ENCODE results near the gene CCL4.
"Not testable (repeated sequence)": the region's sequence is repeated elsewhere in the genome, so short reads cannot be mapped to it uniquely, and the experiment has no call there.

The CCL4 gene

DNA sequence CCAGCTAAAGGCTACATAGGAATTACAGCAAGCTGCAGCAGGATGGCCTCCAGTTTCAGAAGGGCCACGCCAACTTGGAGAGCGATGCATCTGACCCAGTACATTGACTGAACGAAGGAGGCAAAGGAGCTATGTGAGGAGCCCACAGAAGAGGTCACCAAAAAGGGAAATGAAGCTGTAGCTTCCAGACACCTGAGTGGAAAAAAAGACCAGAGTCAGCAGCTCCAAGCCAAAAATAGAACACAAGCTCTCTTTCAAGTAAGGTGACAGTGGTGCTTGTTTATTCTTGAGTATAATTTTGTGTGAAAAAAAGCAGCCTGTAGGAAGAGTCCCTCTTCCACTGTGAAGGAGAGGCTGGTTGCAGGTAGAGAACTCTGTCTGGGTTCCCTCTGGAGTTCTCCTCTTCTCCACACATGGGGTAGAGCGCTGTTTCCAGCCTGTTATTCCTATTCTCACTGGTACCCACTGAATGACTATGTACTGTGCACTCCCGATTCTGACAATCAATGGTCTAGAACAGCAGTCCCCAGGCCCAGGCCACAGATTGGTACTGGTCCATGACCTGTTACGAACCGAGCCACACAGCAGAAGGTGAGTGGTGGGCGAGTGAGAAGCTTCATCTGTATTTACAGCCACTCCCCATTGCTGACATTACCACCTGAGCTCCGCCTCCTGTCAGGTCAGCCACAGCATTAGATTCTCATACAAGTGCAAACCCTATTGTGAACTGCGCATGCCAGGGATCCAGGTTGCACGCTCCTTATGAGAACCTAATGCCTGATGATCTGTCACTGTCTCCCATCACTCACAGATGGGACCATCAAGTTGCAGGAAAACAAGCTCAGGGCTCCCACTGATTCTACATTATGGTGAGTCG, 15.1 kb downstream of the CCL4 start:
- DNase-seq: no peak

DNA sequence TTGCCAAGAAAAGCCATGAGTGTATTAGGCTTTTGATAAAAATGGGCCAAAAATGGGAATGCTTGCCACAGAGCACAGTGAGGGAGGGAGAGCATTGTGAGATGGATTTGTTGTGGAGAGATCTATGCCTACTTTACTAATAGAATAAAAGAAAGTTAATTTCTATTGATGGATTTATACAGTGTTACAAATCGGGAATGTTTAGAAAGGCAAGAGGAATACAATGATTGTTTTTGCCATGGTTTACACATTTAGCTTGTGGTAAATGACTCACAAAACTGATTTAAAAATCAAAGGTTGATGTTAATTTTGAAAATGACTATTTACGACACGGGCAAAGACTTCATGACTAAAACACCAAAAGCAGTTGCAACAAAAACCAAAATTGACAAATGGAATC, 16.6 kb downstream of the CCL4 start:
- no peak for DNase-seq

DNA sequence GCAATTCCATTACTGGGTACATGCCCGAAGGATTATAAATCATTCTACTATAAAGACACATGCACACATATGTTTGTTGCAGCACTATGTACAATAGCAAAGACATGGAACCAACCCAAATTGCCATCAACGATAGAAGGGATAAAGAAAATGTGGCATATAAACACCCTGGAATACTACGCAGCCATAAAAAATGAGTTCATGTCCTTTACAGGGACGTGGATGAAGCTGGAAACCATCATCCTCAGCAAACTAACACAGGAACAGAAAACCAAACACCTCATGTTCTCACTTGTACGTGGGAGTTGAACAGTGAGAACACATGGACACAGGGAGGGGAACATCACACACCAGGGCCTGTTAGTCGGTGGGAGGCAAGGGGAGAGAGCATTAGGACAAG, 17.5 kb downstream of the CCL4 start:
- DNase-seq: not testable (repeated sequence)

DNA sequence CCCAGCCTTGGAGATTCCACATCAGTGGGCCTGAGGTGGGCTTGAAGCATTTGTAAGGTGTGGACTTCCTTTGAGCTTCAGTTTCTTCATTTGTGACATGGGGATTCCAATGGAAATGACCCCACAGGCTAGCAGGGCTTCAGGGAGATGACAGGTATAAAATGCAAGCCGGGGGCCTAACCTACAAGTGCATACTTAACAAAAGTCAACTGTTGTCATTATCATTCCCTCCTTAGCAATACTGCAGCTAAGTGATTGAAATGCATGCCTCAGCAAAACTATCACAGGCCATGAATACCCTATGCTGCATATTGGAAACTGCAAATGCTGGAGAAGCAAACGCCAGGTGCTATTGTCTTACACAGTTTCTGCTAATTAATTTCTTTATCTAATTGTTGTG, 19.8 kb downstream of the CCL4 start:
- no peak for DNase-seq

DNA sequence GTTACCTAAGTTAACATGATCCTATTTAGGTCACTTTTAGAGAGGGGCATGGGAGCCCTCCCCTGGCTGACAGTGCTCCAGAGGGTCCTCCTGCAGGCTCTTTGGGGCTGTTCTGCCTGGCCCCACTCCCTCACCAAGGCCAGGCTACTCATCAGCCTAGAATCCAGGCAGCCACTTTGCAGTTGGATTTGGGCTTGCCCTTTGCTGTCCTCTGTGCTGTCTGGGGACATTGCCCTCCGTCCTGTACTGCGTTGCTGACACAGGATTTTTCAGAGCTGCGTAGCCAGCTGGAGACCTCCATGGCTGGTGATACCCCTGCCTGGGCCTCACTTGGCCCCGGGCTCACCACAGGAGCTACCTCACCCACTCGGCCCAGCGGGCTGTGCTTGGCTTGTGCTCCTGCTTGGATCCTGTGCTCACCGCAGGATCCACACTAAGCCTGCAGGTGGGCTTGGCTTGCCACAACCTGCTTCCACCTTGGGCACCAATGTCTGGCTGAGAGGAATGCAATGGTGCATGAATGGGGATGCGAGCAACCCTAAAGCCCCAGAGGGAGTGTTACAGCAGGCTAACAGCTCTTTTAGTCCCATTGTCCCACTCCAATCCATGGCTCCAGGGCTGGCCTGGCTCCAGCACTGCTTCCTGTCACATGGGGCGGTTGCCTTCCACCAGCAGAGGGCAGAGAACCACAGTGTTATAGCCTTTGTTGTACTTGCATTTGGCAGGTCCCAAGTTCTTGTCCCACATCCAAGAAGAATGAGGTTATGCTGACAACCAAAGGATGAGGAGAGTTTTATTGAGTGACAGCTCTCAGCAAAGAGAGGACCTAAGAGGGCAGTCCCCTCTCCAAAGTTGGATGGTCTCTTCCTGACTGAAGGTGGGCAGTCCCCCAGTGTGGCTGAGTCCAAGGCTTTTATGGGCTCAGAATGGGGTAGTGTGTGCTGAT, 21.5 kb downstream of the CCL4 start:
- DNase-seq: no peak

DNA sequence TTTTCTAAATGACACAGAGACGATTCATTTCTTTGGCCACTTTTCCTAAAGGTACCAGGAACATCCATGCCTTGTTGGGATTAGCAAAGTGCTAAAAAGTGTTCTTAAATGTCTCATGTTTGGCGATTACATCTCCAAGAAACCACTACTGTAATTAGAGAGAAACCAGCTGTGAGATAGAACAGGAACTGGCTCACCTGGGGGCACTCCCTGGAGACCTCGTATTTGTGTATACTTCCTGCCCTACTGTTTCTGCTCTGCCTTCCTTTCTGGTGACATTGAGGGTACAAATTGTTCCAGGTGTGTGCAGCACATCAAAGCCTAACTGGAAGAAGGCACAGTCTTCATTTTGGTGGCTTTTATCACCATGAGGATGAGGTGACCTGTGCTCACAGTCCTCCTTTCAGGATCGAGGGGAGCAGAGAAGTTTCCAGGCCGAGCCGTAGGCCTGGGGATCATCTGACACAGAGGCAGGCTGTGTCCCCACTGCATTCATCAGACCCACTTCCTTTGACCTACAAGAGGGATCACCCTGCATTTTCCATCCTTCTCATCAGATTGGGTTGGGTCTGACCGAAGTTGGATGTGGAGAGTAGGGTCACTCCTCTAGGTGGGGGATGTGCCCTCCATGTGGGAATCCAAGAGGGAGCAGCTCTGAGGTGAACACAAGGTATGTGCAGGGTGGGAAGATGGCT, 23.7 kb downstream of the CCL4 start:
- DNase-seq: no peak

DNA sequence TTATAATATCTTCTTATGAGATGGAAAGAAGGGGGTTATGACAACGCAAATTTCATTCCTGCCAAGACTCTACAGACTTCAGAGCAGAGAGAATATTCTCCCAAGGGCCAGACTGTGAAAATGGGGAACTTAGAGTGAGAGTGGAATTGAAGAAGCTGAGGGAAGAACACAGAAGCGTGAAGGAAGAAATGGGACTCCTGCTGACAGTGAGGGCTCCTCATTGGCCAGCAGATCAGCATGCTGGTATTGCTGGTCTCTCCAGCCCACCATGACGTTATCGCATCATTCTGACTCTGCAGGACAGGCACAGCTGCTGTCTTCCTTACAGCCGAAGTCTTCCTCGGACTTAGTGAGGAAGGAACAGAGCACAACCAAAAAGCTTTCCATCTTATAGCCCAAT, 24.3 kb downstream of the CCL4 start:
- no peak for DNase-seq

DNA sequence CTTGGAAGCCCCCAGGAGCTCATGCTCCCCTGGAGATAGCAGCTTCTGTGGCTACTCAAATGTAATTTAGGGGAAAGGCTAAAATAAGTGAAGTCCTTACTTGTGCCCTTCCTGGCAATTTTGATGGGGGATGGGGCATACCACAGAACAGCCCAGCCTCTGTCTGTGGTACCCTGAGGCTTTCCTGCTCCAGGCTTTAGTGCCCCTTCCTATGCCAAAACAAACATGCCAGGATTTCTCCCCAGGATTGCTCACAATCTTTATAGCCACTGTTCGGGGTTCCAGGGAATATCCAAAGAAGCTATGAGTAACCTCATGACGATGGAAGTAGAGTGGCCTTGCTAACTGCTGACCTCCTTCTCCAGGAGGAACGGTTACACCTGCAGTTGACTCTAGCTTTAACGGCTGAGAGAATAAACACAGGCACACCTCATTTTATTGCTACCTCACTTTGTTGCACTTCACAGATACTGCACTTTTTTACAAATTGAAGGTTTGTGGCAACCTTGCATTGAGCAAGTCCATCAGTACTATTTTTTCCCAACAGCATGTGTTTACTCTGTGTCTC, 24.9 kb downstream of the CCL4 start:
- no peak for DNase-seq

DNA sequence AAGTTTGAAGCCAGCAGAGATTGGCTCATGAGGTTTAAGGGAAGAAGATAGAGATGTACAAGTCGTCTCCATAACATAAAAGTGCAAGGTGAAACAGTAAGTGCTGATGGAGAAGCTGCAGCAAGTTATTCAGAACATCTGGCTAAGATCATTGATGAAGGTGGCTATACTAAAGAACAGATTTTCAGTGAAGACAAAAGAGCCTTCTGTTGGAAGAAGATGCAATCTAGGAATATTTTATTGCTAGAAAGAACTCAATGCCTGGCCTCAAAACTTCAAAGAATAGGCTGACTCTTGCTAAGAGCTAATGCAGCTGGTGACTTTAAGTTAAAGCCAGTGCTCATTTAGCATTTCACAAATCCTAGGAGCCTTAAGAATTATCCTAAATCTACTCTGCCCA, 26.0 kb downstream of the CCL4 start:
- no peak for DNase-seq

DNA sequence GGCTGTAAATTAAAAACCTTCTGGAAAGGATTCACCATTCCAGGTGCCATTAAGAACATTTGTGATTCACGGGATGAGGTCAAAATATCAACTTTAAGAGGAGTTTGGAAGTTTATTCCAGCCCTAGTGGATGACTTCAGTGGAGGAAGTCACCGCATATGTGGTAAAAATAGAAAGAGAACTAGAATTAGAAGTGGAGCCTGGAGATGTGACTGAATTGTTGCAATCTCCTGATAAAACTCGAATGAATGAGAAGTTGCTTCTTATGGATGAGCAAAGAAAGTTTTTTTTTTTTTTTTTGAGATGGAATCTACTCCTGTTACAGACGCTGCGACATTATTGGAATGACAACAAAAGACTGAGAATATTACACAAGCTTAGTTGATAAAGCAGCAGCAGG, 26.7 kb downstream of the CCL4 start:
- no peak for DNase-seq

DNA sequence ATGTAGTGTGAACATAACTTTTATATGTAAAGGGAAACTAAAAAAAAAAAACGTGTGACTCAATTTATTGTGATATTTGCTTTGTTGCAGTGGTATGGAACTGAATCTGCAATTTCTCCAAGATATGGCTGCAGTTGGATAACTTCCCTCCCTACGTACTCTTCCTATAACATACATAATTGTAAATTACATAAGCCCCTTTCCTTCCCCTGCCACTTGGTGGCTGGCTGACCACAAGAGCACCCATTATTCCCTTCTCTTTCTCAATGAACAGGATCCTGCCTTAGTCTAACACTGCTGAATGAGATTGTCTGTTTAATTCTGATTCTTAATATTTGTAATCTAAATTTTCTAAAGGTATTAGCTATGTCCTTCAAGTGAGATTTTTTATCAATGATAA, 27.8 kb downstream of the CCL4 start:
- no peak for DNase-seq

DNA sequence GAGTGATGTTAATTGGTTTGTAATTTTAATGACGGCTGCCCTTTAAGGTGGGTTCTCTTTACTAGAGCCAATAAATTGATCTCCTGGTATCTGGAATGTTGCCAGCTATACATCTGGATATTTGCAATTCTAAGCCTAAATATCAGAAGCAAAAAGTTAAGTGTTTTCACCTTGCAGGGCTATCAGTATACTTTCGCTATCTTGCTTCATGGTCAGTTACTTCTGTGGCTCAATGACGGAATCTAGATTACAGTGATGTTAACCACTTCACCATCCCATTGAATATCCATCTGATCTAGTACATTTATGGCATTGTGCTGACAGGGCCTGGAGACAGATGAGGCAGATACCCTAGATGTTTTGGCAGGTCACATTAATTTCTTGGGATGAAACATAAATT, 28.3 kb downstream of the CCL4 start:
- DNase-seq: no peak

DNA sequence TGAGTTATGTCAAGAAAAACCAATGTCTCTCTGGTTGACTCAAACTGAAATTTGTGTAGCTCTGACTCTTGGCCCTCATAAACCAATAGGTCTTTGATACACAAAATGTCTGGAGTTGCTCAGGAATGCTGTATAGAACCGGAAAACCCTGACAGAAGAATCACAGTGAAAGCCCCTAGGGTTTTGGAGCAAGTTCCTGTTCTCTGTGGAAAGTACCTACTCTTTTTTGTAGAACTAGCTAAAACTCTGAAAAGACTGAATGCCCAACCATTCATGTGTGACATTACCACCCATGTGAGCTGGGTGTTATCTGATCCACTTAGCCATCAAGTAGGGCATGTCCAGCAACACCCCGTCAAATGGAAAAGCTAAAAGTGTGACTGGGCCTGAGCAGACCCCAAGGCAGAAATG, 28.8 kb downstream of the CCL4 start:
- no peak for DNase-seq

DNA sequence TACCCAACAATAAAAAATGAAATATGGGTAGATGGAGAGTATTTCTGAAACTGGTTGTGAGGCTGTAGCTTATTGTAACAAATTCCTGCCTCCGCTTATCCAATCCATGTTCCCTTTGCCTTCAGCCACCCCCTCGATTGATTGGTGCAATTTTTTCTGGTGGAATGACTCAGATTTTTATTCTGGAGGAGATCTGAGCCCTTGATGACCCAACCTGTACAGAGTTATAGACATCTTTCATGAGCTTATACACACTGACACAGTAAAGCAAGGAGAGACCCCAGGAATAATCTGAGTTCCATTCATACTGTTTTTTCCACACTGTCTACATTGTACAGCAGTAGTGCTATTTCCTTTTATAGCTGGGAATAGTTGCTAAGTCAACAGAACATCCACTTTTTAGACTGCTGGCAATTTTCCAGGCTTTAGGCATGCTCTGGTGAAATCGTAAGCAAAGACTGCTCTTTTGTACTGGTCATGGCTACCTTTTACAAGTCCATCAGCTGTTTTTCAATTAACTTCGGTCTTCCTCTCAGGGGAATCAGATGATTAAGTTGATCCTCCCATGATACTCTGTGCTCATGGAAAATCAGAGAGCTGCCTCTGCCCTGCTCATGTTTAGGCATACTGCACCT, 30.1 kb downstream of the CCL4 start:
- DNase-seq: no peak

DNA sequence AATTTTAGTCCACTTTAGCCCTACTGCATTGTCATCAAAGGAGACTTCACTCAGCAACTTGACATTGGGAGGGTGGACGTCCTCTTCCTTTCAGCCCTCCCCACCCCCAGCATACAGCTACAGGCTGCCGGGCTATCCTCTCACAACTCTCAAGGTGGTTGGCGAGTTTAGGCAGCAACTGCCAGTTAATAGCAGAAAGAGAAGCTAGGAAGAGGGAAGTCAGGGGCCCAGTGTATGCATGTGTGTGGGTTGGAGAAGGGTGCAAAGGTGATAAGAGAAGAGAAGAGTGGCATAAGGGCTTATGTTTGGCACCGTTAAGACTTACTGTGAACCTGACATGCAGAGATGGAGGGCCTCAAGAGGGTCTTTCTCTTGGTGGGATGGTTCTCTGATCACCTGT, 31.8 kb downstream of the CCL4 start:
- no peak for DNase-seq

DNA sequence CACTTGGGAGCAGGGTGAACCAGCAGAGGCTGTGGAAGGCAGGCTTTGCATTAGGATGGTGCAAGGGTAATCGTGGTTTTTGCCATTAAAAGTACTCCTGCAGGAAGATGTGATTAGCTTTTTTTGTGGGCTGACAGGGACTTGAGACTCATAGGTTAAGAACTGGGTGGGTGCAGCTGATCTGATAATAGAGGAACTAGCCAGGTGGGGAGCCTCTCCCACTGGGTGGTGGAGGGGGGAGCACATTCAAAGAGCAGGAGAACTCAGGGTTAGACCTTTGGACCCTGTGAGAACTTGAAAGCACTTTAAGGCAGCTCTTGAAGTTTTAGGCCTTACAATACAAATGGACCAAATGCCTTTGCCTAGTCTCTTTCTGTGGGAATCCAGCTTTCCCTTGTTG, 32.4 kb downstream of the CCL4 start:
- no peak for DNase-seq

DNA sequence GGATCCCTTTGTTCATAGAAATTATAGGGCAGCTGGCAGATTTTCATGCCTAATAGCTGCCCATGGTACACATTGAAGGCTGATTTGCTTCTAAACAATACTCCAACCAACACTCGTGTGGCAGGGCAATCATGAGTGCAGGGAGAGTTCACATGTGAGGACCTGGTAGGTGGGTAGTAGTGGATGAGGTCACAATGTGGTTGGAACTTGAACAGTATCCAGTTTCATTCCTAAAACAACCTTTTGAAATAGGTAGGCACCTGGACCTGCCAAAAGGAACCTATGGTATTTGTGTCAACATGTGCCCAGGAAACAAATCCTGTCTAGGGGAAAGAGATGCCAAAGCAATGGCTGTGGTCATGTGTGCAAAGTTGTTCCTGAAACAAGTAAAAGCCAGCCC, 32.8 kb downstream of the CCL4 start:
- no peak for DNase-seq

DNA sequence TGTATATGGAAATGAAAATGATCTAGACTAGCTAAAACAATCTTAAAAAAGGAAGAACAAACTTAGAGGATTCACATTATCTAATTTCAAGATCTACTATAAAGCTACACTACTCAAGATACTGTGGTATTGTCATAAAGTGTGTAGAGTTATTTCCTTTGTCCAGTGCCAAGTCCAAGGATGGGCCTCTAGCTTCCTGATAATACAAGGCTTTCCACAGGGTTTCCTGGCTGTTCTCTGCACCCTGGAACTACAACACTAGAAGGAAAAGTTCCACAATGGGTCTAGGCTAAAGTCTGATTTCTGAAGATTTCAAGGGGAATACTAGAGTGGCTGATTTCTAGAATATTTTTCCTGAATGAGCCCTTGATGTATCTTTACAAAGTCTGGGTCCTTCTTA, 38.6 kb downstream of the CCL4 start:
- DNase-seq: no peak

DNA sequence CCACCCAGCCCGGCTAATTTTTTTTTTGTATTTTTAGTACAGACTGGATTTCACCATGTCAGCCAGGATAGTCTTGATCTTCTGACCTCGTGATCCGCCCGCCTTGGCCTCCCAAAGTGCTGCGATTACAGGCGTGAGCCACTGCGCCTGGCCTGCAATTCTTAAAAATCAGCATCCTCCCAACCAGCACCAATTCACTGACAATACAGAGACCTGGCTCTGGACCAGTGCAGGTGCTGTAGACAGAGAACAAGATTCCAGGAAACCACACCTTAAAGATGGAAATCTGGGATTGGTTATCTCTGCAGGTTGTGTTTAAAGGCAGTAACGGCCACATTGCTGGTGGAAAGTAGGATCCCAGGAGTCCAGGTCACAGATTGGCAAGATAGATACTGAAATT, 39.2 kb downstream of the CCL4 start:
- no peak for DNase-seq

DNA sequence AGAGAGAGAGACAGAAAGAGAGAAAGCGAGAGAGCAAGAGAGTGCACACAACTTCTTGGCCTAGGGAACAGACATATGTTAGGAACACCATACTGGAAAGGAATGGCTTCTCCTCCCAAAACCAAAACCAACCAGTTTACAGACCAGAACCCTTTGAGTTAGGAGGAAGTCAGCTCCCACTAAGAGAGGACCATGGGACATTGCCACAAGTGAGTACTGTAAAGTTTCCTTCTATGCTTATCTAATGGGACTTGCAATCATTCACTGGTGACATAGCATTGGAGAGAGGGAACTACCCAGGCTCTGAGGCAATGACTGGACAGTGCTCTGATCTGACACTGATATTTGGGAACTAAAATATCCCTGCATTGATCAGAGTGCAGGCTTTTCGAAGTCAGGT, 40.4 kb downstream of the CCL4 start:
- no peak for DNase-seq

DNA sequence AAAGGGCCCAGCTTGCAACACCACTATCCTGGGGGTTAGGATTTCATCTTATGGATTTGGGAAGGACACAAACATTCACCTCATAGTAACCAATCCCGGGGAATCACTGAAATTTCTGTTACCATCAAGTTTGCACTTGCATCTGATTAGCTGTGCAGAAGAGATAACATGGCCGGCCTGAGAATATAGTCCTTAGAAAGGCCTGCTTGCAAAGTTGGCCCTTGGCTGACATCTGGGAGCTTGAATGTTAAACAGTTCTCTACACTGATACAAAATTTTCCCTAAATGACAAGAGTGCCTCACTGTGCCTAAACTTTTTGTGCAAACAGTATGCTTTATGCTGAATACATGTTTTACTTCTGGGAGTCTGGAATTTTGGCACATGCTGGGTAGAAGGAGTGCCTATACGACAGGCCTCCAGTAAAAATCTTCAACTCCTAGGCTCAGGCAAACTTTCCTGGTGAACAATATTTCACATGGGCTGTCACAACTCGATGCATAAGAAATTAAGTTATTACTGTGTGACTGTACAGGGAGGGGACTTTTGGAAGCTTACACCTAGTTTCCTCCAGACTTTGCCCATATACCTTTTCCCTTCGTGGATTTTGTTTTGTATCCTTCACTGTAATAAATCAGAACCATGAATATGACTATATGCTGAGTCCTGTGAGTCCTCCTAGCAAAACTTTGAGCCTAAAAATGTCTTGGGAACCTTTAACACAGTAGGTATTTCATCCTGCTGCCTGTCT, 41.5 kb downstream of the CCL4 start:
- DNase-seq: no peak

DNA sequence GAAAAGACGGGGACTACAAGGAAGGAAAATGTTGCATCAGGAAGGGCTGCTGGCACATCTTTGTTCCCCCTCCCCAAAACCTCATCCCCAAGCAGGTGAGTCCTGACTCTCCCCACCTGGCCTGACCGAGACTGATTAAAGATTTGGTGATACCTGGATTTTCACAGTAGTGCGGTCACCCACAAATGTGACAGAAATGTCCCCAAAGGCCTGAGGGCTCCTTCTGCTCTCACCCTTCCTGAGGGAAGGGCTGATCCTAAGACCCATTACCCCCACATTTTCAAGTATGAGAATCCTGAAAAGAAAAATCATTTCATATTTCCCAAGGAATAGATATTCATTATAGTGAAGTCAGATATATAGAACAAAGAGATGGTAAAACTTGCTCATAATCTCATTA, 44.0 kb downstream of the CCL4 start:
- no peak for DNase-seq
